ENCODE data around the gene ANKRD6. TPM values are rescaled to one million over a fixed set of nuclear protein-coding genes. Genes with fewer than 3 reads are reported as not detected.

Gene ANKRD6
- total RNA-seq, 1 experiment from 2014 or later = 20.5 TPM

- BruUV-seq (replicated peaks) = no TSS peak
- Histone ChIP-seq H3K9me3 (no peaks in the 10 kb centered on the region), H3K27me3 (replicated peaks; ENCODE audit: control insufficient read depth, insufficient read depth, low read length) (no peaks in the 10 kb centered on the region), H3K36me3 (ENCODE audit: control insufficient read depth, insufficient read depth, low read length) (peaks cover 3% of the 10 kb centered on the region), H3K4me3 (ENCODE audit: low read depth, low read length) (no peak overlapping the region), H3K4me1 (peaks cover 15% of the 10 kb centered on the region)
- intact Hi-C loops (cut with micrococcal nuclease; ENCODE audit: unreplicated experiment) = no loop called here
- ChIA-PET CTCF (interaction anchor here (1.3 kb wide), 1 partner anchor 12 kb away, joined by 3 read pairs; the partner anchor contains the start of gene LYRM2), POLR2A (no interaction called here)
- peak in 1 of 2 experiments; percentile 4 for DNase-seq
- Mint-ChIP-seq H3K4me3 (ENCODE audit: unreplicated experiment) (no peak overlapping the region), H3K27me3 (ENCODE audit: insufficient read depth, unreplicated experiment) (no peaks in the 10 kb centered on the region), H3K27ac (ENCODE audit: unreplicated experiment) (no peak overlapping the region), H3K36me3 (ENCODE audit: insufficient read depth, unreplicated experiment) (peaks cover 66% of the 10 kb centered on the region), H3K4me1 (ENCODE audit: low read depth, unreplicated experiment) (peaks cover 10% of the 10 kb centered on the region), H3K9me3 (ENCODE audit: unreplicated experiment) (no peaks in the 10 kb centered on the region)
- no peak for TF ChIP-seq CTCF (IDR thresholded peaks at IDR 0.05; ENCODE audit: insufficient read depth in 1 of 2, low read depth in 1 of 2, low read length in 1 of 2, severe bottlenecking in 1 of 2, unreplicated experiment in 1 of 2)
Observed at GRCh38 chr6:89649682-89650081, 216.7 kb downstream of the ANKRD6 start.

GRCh38 chr6:89650579-89650978 is 217.6 kb downstream of the ANKRD6 start:
- CTCF ChIA-PET = interaction anchor here (1.3 kb wide), 1 partner anchor 13 kb away, joined by 3 read pairs; the partner anchor contains the start of gene LYRM2
- no TSS peak for BruUV-seq (replicated peaks)

GRCh38 chr6:89655122-89655521 is 222.2 kb downstream of the ANKRD6 start:
- H3K4me3 Mint-ChIP-seq (ENCODE audit: unreplicated experiment) = no peak overlapping the region
- peaks cover 1% of the 10 kb centered on the region; the same call in 1 of the 2 replicates for H3K36me3 ChIP-seq (ENCODE audit: control insufficient read depth, insufficient read depth, low read length)
- POLR2A ChIA-PET = no interaction called here

More at GRCh38 chr6:89650579-89650978, 217.6 kb downstream of the ANKRD6 start:
- H3K9me3 ChIP-seq = no peaks in the 10 kb centered on the region
- H3K4me1 ChIP-seq = peaks cover 15% of the 10 kb centered on the region
- Mint-ChIP-seq H3K27ac (ENCODE audit: unreplicated experiment) (no peak overlapping the region), H3K9me3 (ENCODE audit: unreplicated experiment) (no peaks in the 10 kb centered on the region), H3K27me3 (ENCODE audit: insufficient read depth, unreplicated experiment) (no peaks in the 10 kb centered on the region), H3K36me3 (ENCODE audit: insufficient read depth, unreplicated experiment) (peaks cover 61% of the 10 kb centered on the region), H3K4me1 (ENCODE audit: low read depth, unreplicated experiment) (peaks cover 10% of the 10 kb centered on the region), H3K4me3 (ENCODE audit: unreplicated experiment) (no peak overlapping the region)
- intact Hi-C loops (cut with micrococcal nuclease; ENCODE audit: unreplicated experiment) = no loop called here
- no peaks in the 10 kb centered on the region for H3K27me3 ChIP-seq (replicated peaks; ENCODE audit: control insufficient read depth, insufficient read depth, low read length)
- TF ChIP-seq CTCF (IDR thresholded peaks at IDR 0.05; ENCODE audit: insufficient read depth in 1 of 2, low read depth in 1 of 2, low read length in 1 of 2, severe bottlenecking in 1 of 2, unreplicated experiment in 1 of 2) = no peak
- DNase-seq = no peak
- H3K4me3 ChIP-seq (ENCODE audit: low read depth, low read length) = no peak overlapping the region
- POLR2A ChIA-PET = no interaction called here
- H3K36me3 ChIP-seq (ENCODE audit: control insufficient read depth, insufficient read depth, low read length) = peaks cover 3% of the 10 kb centered on the region

More at GRCh38 chr6:89655122-89655521, 222.2 kb downstream of the ANKRD6 start:
- TF ChIP-seq CTCF (IDR thresholded peaks at IDR 0.05; ENCODE audit: insufficient read depth in 1 of 2, low read depth in 1 of 2, low read length in 1 of 2, severe bottlenecking in 1 of 2, unreplicated experiment in 1 of 2) = no peak
- CTCF ChIA-PET = no interaction called here
- no peaks in the 10 kb centered on the region for H3K9me3 Mint-ChIP-seq (ENCODE audit: unreplicated experiment)
- Histone ChIP-seq H3K4me1 (peaks cover 3% of the 10 kb centered on the region), H3K27me3 (replicated peaks; ENCODE audit: control insufficient read depth, insufficient read depth, low read length) (no peaks in the 10 kb centered on the region), H3K4me3 (ENCODE audit: low read depth, low read length) (no peak overlapping the region), H3K9me3 (no peaks in the 10 kb centered on the region)
- BruUV-seq (replicated peaks) = no TSS peak
- no peaks in the 10 kb centered on the region for H3K27me3 Mint-ChIP-seq (ENCODE audit: insufficient read depth, unreplicated experiment)
- intact Hi-C loops (cut with micrococcal nuclease; ENCODE audit: unreplicated experiment) = no loop called here
- H3K27ac Mint-ChIP-seq (ENCODE audit: unreplicated experiment) = no peak overlapping the region
- peaks cover 69% of the 10 kb centered on the region for H3K36me3 Mint-ChIP-seq (ENCODE audit: insufficient read depth, unreplicated experiment)
- H3K4me1 Mint-ChIP-seq (ENCODE audit: low read depth, unreplicated experiment) = peaks cover 5% of the 10 kb centered on the region
- no peak for DNase-seq

Measured in Caco-2 (cell line).